Measurements from ENCODE around the gene MISP. TPM values are rescaled to one million over a fixed set of nuclear protein-coding genes. Genes with fewer than 3 reads are reported as not detected.

Gene MISP
- total RNA-seq, 1 donor from 2014 or later: not detected

GRCh38 chr19:802498-803098 is 51.7 kb downstream of the MISP start:
- Histone ChIP-seq H3K4me3 (peak overlapping the region; percentile 77), H3K36me3 (peaks cover 54% of the 10 kb centered on the region), H3K27ac (replicated peaks) (peak overlapping the region; percentile 100), H3K9me3 (replicated peaks) (no peaks in the 10 kb centered on the region), H3K4me1 (peaks cover 94% of the 10 kb centered on the region), H3K27me3 (ENCODE audit: low read depth) (no peaks in the 10 kb centered on the region)
- intact Hi-C loops (cut with micrococcal nuclease): no loop called here
- TF ChIP-seq, protein P1, sequence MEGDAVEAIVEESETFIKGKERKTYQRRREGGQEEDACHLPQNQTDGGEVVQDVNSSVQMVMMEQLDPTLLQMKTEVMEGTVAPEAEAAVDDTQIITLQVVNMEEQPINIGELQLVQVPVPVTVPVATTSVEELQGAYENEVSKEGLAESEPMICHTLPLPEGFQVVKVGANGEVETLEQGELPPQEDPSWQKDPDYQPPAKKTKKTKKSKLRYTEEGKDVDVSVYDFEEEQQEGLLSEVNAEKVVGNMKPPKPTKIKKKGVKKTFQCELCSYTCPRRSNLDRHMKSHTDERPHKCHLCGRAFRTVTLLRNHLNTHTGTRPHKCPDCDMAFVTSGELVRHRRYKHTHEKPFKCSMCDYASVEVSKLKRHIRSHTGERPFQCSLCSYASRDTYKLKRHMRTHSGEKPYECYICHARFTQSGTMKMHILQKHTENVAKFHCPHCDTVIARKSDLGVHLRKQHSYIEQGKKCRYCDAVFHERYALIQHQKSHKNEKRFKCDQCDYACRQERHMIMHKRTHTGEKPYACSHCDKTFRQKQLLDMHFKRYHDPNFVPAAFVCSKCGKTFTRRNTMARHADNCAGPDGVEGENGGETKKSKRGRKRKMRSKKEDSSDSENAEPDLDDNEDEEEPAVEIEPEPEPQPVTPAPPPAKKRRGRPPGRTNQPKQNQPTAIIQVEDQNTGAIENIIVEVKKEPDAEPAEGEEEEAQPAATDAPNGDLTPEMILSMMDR (IDR thresholded peaks at IDR 0.05; ENCODE audit: borderline replicate concordance): no peak
- no peak for DNase-seq

- intact Hi-C loops (cut with micrococcal nuclease): no loop called here
- DNase-seq: no peak
- H3K9me3 ChIP-seq (replicated peaks): no peaks in the 10 kb centered on the region
- H3K27me3 ChIP-seq (ENCODE audit: low read depth): no peaks in the 10 kb centered on the region
- H3K27ac ChIP-seq (replicated peaks): peak overlapping the region; percentile 100
- TF ChIP-seq, protein P1 (IDR thresholded peaks at IDR 0.05; ENCODE audit: borderline replicate concordance): no peak
- H3K4me3 ChIP-seq: peak overlapping the region; percentile 77
- H3K4me1 ChIP-seq: peaks cover 92% of the 10 kb centered on the region
- H3K36me3 ChIP-seq: peaks cover 59% of the 10 kb centered on the region
Observed at GRCh38 chr19:803099-803561, 52.2 kb downstream of the MISP start.

- Histone ChIP-seq H3K27me3 (ENCODE audit: low read depth) (no peaks in the 10 kb centered on the region), H3K27ac (replicated peaks) (peak overlapping the region; percentile 100), H3K4me1 (peaks cover 84% of the 10 kb centered on the region), H3K4me3 (peak overlapping the region; percentile 77), H3K9me3 (replicated peaks) (no peaks in the 10 kb centered on the region), H3K36me3 (peaks cover 66% of the 10 kb centered on the region)
- DNase-seq: no peak
- intact Hi-C loops (cut with micrococcal nuclease): no loop called here
- TF ChIP-seq, protein P1 (IDR thresholded peaks at IDR 0.05; ENCODE audit: borderline replicate concordance): no peak
Observed at GRCh38 chr19:803686-804418, 52.9 kb downstream of the MISP start.

- H3K27me3 ChIP-seq (ENCODE audit: low read depth): no peaks in the 10 kb centered on the region
- TF ChIP-seq, protein P1 (IDR thresholded peaks at IDR 0.05; ENCODE audit: borderline replicate concordance): no peak
- intact Hi-C loops (cut with micrococcal nuclease): no loop called here
- H3K4me1 ChIP-seq: peaks cover 77% of the 10 kb centered on the region
- peaks cover 70% of the 10 kb centered on the region for H3K36me3 ChIP-seq
- no peak for DNase-seq
- no peaks in the 10 kb centered on the region for H3K9me3 ChIP-seq (replicated peaks)
- H3K27ac ChIP-seq (replicated peaks): no peak overlapping the region
- no peak overlapping the region for H3K4me3 ChIP-seq
Observed at GRCh38 chr19:804419-805165, 53.7 kb downstream of the MISP start.

DNA sequence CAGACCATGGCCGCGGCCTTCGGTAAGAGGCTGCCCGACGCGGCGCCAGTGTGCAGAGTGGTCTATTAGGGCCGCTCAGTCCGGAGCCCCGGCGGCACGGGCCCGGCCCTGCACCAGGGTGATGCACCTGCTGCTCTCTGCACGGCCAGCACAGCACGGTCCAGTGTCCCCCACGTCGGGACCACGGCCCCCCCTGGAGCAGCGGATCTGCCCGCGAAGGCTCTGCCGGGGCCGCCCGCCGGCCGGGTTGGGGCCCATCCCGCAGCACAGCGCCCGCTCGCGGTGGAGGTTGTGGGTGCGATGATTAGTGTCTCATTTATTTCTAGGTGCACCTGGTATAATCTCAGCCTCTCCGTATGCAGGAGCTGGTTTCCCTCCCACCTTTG is 54.2 kb downstream of the MISP start:
- Histone ChIP-seq H3K27ac (replicated peaks) (no peak overlapping the region), H3K4me1 (peaks cover 71% of the 10 kb centered on the region), H3K36me3 (peaks cover 70% of the 10 kb centered on the region), H3K27me3 (ENCODE audit: low read depth) (no peaks in the 10 kb centered on the region), H3K4me3 (no peak overlapping the region), H3K9me3 (replicated peaks) (no peaks in the 10 kb centered on the region)
- intact Hi-C loops (cut with micrococcal nuclease): no loop called here
- TF ChIP-seq, protein P1 (IDR thresholded peaks at IDR 0.05; ENCODE audit: borderline replicate concordance): no peak
- DNase-seq: no peak
